Left cardiac atrium (tissue), 4 donors: Measurements from ENCODE around the gene RIOK3. TPM values are rescaled to one million over a fixed set of nuclear protein-coding genes. Genes with fewer than 3 reads are reported as not detected.

Source experiments
- ATAC-seq, 2 donors: fragments of 200-7000 bp; cut with Tn5 transposase; one replicate each; pipeline ENCODE4 v1.9.1; 2020; ENCODE audit warnings: mild to moderate bottlenecking in 2 of 2, moderate library complexity in 2 of 2
- DNase-seq: peaks from one replicate; pipeline ENCODE4 v3.0.0-alpha.2; 2020
- intact Hi-C, 2 donors: fragments of 100-400 bp; cut with DNase I; formaldehyde crosslinking; loops; one replicate each; pipeline versions ENCODE4 v1.14.1 to v1.15.1; 2022 to 2023
- total RNA-seq, 2 donors: library from RNA; stranded (reverse); fragmentation: NEBNext Ultra II Directional; extraction: Animal tissue kit (Norgen Biotek cat#: 25700); gene quantifications; one replicate each; pipeline ENCODE4 v1.2.1, GENCODE V29; 2021
- donor health status: DM: no; HTN: yes; CAD: no.
- donor health status: DM: no; HTN: yes; CAD: no; lungs with severe emphysema.
- donor health status: DM: yes; HTN: yes; CAD: no.
- donor health status: Dilated cardiomyopathy.

RIOK3 gene
- total RNA-seq, 2 donors from 2014 or later: 42.4 to 49.1 TPM

DNA sequence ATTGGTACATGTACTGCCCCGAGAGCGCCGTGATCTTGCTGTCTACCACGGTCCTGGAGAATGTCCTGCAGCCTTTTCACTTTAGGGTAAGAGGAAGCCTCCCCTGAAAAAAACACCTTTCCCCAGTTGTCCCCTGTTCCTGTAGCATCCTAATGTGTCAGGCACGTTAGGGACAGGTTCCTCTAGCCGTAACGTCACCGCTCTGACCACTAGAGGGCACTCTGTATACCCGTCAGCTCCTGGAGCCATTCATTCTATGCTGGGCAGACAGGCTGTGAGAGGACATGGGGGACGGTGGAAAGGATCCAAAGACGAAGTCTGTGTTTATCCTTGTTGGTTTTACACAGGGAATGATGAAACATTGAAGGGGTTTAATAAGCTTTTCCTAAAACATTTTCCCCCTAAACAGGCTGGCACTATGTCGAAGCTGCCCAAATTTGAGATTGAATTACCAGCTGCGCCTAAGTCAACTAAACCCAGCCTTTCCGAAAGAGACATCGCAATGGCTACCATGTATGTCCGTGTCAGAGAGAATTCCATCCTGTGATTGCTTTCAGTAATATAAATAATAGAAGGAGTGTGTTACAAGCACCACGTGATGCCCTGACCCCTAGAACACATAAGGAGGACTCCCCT is 62.9 kb downstream of the RIOK3 start:
- DNase-seq (peak; percentile 76), ATAC-seq (peak; percentile 94 to 95)
- intact Hi-C loops: loop anchor here in 1 of 2 donors (5.0 kb wide), 1 partner anchor 71 kb away; the partner anchor contains the start of gene NPC1

DNA sequence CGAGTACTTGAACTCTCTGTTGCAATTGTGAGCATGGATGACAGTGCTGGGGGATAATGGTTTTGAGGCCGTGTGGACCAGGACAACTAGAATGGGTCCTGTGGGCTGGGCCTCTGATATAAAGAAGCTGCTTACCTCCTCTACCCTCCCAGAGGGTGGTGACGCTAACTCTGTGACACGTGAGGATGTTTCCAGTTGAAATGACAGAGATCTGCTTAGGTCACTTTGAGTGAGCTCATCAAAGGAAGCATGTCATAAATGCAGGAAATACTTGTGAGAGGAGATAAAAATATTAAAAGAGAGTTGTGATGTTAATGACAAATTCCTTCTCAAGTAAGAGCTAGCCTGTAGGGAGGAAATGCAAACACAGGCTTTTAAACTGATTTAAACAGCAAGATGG is 66.6 kb downstream of the RIOK3 start:
- DNase-seq (no peak), ATAC-seq (no peak)
- intact Hi-C loops: loop anchor here in 1 of 2 donors (5.0 to 10.0 kb wide), 2 partner anchors 68 to 295 kb away; partner anchors contain the start of gene NPC1

DNA sequence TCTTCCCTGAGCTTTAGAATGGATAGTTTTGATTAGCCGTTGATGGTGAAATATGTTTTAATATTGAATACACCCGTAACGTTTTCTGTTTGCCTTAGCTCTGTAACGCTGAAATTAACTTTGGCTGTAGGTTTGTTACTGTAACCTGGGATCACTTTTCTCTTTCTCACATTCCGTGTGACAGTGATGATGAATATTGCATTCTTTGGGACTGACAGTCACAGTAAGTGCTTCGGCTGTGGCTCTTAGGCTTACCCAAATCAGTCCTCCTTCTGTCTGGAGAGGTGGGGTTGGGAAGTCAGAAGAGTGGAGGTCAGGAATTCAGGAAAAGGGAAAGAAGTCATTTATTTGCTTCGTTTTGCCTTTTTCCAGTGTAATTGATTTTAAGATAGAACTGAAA is 68.2 kb downstream of the RIOK3 start:
- DNase-seq: no peak
- ATAC-seq: no peak
- intact Hi-C loops: loop anchor here in 1 of 2 donors (10.0 kb wide), 1 partner anchor 294 kb away; no protein-coding TSS in a partner anchor

DNA sequence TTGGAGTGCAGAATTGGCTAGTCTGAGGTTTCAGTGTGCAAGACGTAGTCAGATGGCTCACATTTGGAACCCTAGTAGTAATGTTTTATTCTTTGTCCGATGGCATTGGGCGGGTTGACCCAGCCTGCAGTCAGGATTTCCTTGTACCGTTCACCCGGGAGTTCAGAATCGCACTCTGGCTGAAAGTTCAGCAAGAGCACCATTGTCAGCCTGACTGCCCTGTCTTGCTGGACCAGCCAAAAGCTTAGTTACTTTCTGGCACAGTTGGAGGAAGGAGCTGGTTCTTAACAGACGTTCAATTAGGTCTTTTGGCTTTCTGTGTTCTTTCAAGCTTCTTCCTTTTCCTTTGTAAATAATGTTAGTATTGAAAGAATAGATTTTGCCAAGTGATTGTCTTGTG is 68.8 kb downstream of the RIOK3 start:
- ATAC-seq: peak; percentile 20 to 47
- DNase-seq: no peak
- intact Hi-C loops: loop anchor here in 1 of 2 donors (10.0 kb wide), 1 partner anchor 293 kb away; no protein-coding TSS in a partner anchor

DNA sequence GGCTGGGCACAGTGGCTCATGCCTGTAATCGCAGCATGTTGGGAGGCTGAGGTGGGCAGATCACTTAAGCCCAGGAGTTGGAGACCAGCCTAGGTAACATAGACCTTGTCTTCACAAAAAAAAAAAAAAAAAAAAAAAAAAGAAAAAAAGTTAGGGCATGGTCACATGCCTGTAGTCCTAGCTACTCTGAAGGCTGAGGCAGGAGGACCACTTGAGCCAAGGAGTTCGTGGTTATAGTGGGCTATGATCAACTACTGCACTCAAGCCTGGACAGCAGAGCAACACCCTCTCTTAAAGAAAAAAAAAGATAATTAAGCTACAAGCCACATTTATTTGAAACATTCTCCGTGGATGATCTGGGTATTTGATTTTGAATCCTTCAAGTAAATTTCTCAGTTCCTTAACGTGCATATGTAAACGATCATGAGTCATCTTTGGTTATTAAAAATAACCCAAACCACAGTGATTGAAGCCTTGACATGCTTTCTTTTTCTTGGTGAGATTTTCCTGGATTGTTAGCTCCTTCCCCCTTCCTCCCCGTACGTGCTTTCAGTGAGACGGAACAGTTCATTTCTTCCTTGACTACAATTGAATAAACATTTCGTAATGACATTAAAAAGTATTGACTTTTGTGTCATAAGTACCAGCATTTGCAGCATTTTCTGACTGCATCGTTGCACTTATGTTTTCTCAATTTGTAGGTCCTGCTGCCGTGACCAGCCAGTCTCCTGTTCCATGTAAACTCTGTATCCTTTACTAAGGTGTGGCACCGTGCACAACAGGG is 70.5 kb downstream of the RIOK3 start:
- DNase-seq (no peak), ATAC-seq (no peak)
- intact Hi-C loops: loop anchor here in 1 of 2 donors (10.0 kb wide), 1 partner anchor 291 kb away; no protein-coding TSS in a partner anchor

DNA sequence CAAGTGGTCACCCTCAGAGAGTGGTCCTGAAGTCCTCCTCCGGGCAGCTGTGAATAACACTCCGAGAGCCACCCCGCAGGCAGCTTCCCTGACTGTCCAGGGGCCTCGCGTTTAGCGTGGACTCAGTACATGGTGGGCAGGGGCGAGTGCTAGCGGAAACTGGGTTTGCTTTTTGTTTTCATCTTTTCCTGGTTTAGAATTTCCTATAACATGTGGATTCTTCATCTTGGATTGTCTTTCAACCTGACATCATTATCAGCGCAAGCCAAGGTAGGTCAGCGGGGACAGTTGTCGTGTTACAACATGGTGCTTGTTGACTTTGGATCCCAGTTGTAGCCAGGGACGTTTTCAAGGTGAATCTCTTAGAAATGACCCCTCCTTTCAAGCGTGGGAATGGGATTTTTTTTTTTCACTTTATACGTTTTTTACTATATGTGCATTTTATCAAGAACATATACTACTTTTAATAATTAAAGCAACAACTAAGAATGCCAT is 71.2 kb downstream of the RIOK3 start:
- intact Hi-C loops: loop anchor here in 1 of 2 donors (10.0 kb wide), 1 partner anchor 291 kb away; no protein-coding TSS in a partner anchor
- no peak for DNase-seq
- no peak for ATAC-seq

DNA sequence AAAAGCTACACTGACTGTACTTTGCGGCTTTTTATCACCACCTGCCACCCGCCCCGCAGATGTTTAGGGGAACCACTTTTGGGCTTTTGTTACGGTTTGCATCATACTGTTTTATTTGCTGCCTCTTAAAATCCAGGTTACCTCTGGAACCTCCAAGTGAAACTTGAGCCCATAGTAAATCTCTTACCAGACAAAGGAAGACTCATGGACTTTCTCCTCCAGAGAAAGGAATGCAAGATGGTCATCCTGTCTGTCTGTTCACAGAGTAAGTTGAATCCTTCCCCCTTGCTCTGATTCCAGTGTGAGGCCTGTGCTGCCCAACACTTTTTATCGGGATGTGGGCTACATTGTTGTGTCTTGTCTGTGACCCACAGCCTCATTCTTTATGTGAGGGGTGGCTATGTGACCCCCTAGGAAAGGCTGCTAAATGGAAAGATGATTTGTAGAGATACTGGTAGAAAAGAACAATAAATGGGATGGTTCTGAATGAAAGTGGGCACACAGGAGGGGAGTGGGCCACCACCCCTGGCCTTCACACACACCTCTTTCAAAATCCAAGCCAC is 73.5 kb downstream of the RIOK3 start:
- intact Hi-C loops: loop anchor here in 1 of 2 donors (10.0 kb wide), 1 partner anchor 288 kb away; no protein-coding TSS in a partner anchor

DNA sequence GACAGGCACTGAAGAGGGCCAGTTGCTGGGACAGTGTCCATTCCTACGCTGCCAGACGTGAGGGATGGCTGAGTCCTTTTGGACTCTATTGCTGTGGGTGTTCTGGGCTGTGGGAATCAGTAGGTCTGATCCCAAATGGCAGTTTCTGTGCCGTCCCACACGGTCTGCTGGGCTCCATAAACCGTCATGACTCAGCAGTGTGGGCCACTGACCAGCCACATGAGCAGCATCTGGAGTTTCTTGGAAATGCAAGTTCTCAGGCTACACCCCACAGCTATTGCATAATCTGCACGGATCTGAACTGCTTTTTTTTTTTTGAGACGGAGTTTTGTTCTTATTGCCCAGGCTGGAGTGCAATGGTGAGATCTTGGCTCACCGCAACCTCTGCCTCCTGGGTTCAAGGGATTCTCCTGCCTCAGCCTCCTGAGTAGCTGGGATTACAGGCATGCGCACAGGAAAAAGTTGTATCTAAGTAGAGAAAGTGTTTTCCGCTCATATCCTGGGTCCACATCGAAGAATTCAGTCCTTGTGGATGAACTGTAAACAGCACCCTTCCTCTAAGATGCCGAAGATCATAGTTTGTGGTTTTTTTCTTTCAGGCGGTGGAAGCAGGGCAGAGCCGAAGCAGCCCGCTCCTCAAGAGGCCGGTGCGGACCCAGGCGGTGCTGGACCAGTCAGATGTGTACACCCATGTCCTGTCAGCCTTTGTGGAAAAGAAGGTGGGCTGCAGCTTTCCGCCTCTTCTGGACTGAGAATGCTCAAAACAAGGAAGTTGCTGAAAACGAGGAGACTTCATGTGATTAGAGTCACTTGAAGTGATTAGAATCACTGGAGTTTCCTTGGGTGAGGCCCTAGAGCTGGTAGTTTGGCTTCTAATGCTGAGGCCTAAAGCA is 75.7 kb downstream of the RIOK3 start:
- intact Hi-C loops: loop anchor here in 1 of 2 donors (10.0 kb wide), 1 partner anchor 286 kb away; no protein-coding TSS in a partner anchor
- ATAC-seq: peak; percentile 48 to 88

More for the DNA sequence above, 73.5 kb downstream of the RIOK3 start:
- no peak for ATAC-seq
- no peak for DNase-seq

DNA sequence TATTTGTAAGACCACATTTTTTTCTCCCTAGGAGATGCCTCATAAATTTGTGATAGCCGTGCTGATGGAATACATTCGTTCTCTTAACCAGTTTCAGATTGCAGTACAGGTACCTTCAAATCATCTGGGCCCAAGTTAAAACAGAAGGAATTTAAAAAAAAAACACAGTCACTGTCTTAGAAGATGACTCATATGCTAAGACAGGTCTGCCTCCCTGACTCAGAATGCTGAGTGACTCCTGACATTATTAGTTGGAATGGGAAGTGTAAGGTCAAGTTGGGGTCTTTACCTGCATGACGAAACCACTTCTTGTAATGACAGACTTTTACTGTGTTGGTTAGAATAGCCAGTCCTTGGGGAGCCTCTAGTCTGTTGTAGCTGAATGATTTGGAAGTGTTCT is 76.5 kb downstream of the RIOK3 start:
- DNase-seq (no peak), ATAC-seq (peak in 1 of 2 donors; percentile 13)
- intact Hi-C loops: loop anchor here in 1 of 2 donors (10.0 kb wide), 1 partner anchor 285 kb away; no protein-coding TSS in a partner anchor

More for the DNA sequence above, 75.7 kb downstream of the RIOK3 start:
- DNase-seq: peak; percentile 73

DNA sequence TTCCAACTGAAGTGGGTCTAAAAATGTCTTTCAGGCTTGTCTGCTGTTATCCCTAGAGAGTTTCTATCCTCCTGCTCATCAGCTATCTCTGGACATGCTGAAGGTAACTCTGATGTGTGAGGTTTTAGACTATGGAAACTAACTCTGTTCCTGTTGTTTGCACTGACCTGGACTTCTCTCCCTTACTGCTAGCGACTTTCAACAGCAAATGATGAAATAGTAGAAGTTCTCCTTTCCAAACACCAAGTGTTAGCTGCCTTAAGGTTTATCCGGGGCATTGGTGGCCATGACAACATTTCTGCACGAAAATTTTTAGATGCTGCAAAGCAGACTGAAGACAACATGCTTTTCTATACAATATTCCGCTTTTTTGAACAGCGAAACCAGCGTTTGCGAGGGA is 77.1 kb downstream of the RIOK3 start:
- intact Hi-C loops: no loop called here
- DNase-seq (no peak), ATAC-seq (no peak)

DNA sequence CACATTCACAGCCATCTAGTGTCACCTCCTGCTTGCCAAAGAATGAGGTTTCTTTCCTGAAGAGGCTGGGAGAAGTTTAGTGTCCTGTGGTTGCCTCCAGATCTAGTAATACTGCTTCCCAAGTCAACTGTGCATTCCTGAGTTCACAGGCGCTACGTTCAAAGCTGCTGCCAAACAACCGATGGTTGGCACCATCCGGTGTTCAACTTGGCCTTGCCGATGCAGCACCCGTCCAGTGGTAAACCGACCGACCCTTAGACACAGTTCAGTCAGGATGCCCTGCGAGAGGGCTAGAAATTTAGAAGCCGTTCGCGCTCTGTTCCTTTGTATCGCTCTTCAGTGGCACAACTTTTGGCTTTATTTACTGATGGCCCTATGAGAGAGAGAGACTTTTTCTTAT is 78.8 kb downstream of the RIOK3 start:
- DNase-seq: no peak
- ATAC-seq: peak; percentile 41 to 81
- intact Hi-C loops: no loop called here

Other genes with a start within 250 kb of the RIOK3 start
- gene RMC1, start 50.2 kb downstream of the RIOK3 start, total RNA-seq: 10 to 100 TPM; 12.8 to 18.6 TPM
- gene NPC1, start 133.2 kb downstream of the RIOK3 start, total RNA-seq: 10 to 100 TPM; 17.1 to 29.7 TPM
- gene ANKRD29, start 209.6 kb downstream of the RIOK3 start, total RNA-seq: 1 to 10 TPM; 4.7 to 8.5 TPM
- gene LAMA3, start 236.2 kb downstream of the RIOK3 start, total RNA-seq: 1 to 10 TPM; 5.6 to 6.7 TPM